GM23248 (cell line): ENCODE data around the gene MED19. TPM values are rescaled to one million over a fixed set of nuclear protein-coding genes. Genes with fewer than 3 reads are reported as not detected.

Source experiments
- DNase-seq: peaks from one replicate; pipeline ENCODE4 v3.0.0-alpha.2; 2015
- H2AFZ ChIP-seq: fragments of 200-600 bp; sonication (generic); 2 replicates; pipeline ENCODE4 v1.6.1; 2016; ENCODE audit warnings: antibody characterized with exemption
- H3F3A ChIP-seq: fragments of 200-600 bp; sonication (generic); 2 replicates; pipeline ENCODE4 v1.6.1; 2016; ENCODE audit warnings: mild to moderate bottlenecking, antibody characterized with exemption, mixed run types; ENCODE audit not compliant: insufficient read depth
- H3K27ac ChIP-seq: fragments of 200-600 bp; sonication (generic); 2 replicates; pipeline ENCODE4 v1.5.1; 2016; ENCODE audit warnings: mild to moderate bottlenecking
- H3K27me3 ChIP-seq: fragments of 200-600 bp; sonication (generic); replicated peaks from 2 replicates; pipeline ENCODE4 v1.6.1; 2016; ENCODE audit warnings: mild to moderate bottlenecking; ENCODE audit not compliant: insufficient read depth
- H3K36me3 ChIP-seq: fragments of 200-600 bp; sonication (generic); 2 replicates; pipeline ENCODE4 v1.6.1; 2016; ENCODE audit warnings: low read depth, mild to moderate bottlenecking
- H3K4me1 ChIP-seq: fragments of 200-600 bp; sonication (generic); 2 replicates; pipeline ENCODE4 v1.6.1; 2016; ENCODE audit warnings: mild to moderate bottlenecking; ENCODE audit not compliant: insufficient read depth
- H3K4me2 ChIP-seq: fragments of 200-600 bp; sonication (generic); one replicate; pipeline ENCODE4 v1.6.1; 2016; ENCODE audit warnings: mild to moderate bottlenecking; ENCODE audit not compliant: unreplicated experiment
- H3K4me3 ChIP-seq: fragments of 200-600 bp; sonication (generic); 2 replicates; pipeline ENCODE4 v1.5.1; 2016; ENCODE audit warnings: mild to moderate bottlenecking
- H3K79me2 ChIP-seq: fragments of 200-600 bp; sonication (generic); 2 replicates; pipeline ENCODE4 v1.6.1; 2016; ENCODE audit warnings: mild to moderate bottlenecking; ENCODE audit not compliant: insufficient read depth
- H3K9ac ChIP-seq: fragments of 200-600 bp; sonication (generic); 2 replicates; pipeline ENCODE4 v1.6.1; 2016; ENCODE audit warnings: mild to moderate bottlenecking
- H3K9me2 ChIP-seq: fragments of 200-600 bp; sonication (generic); 2 replicates; pipeline ENCODE4 v1.6.1; 2016; ENCODE audit warnings: mixed run types, mild to moderate bottlenecking, moderate library complexity; ENCODE audit not compliant: insufficient read depth
- H3K9me3 ChIP-seq: fragments of 200-600 bp; sonication (generic); one replicate; pipeline ENCODE4 v1.6.1; 2017; ENCODE audit warnings: low read depth
- H4K20me1 ChIP-seq: fragments of 200-600 bp; sonication (generic); 2 replicates; pipeline ENCODE4 v1.6.0; 2016; ENCODE audit not compliant: insufficient read depth
- EZH2 ChIP-seq: fragments of 200-600 bp; sonication (generic); IDR thresholded peaks from 2 replicates; pipeline ENCODE4 v1.6.1; 2018; ENCODE audit warnings: antibody characterized with exemption, mild to moderate bottlenecking; ENCODE audit not compliant: insufficient read depth, poor library complexity, severe bottlenecking
- EZH2phosphoT487 ChIP-seq: fragments of 200-600 bp; sonication (generic); IDR thresholded peaks from 2 replicates; pipeline ENCODE4 v1.6.1; 2018; ENCODE audit warnings: antibody characterized with exemption, moderate library complexity, mild to moderate bottlenecking, low read depth; ENCODE audit not compliant: insufficient read depth
- WGBS, 2 experiments: methylation state at CpG; one replicate each; pipeline ENCODE4 v1.1.6; 2015 to 2017; ENCODE audit warnings: low lambda C conversion rate in 2 of 2, low coverage in 1 of 2; ENCODE audit errors: missing lambda C conversion rate in 2 of 2; 5-methylcytosine and 5-hydroxymethylcytosine counted together
- in situ Hi-C: fragments of 300-500 bp; cut with MboI; formaldehyde crosslinking; loops from 2 replicates; pipeline ENCODE4 v1.15.0; 2020
- polyA plus RNA-seq: library from polyadenylated mRNA; unstranded; fragments of >200 nt; fragmentation: Nextera tagmentation; extraction: Ambion mirVana; gene quantifications from 2 replicates; pipeline ENCODE4 v1.2.1, GENCODE V29; 2016
- total RNA-seq: library from RNA; depleted of rRNA; stranded (reverse); fragments of >200 nt; shearing (Covaris generic); gene quantifications from 2 replicates; pipeline ENCODE4 v1.2.3, GENCODE V29; 2014

The MED19 gene
- total and polyA plus RNA-seq, 2 experiments from 2014 or later = 33.4 to 39.6 TPM

DNA sequence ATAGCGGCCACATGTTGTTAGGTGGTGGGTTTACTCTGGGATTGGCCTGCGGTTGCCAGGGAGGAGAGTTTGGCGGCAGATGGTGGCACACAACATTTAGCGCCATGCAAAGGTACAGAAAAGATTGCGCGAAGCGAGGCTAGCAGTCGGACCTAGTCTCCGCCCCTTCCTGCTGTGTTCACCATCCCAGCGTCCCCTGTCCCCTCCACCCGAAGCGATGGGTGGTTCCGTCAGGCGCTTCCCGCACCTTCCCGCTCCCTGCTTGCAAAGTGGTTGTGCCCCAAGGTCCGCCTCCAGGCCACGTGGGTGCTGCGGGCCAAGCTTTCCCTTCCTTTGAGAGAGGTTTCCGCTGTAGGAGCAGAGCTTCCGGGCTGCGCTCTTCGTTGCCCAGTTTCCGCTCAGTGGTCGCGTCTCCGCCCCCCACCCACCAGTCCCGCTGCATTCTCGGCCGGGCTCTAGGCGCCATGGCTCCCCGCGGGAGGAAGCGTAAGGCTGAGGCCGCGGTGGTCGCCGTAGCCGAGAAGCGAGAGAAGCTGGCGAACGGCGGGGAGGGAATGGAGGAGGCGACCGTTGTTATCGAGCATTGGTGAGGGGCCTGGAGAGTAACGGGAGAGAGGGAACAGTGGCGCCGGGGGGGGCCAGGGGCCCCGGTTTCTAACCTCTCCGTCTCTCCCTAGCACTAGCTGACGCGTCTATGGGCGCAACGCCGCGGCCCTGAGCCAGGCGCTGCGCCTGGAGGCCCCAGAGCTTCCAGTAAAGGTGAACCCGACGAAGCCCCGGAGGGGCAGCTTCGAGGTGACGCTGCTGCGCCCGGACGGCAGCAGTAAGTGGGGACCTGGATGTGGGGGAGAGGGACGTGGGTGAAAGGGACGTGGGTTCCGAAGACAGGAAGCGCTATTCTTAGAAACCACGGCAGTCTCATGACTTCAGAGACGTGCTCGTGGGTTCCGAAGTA is 29.4 kb upstream of the MED19 start, which contains the start of gene SELENOH:
TSS of gene SELENOH (plus strand) at position 360 of the 955 bp plus-strand sequence. CDS start at position 465, 105 bp downstream.
- Histone ChIP-seq H3K9ac (peak within 1 kb of the TSS; percentile 93), H3K36me3 (peaks cover 11% of the 10 kb centered on the region), H3K79me2 (peaks cover 42% of the 10 kb centered on the region), H2AFZ (peak within 1 kb of the TSS; percentile 97), H3K27ac (peak within 1 kb of the TSS; percentile 80), H3K9me3 (no peaks in the 10 kb centered on the region), H4K20me1 (no peaks in the 10 kb centered on the region), H3K4me2 (peak within 1 kb of the TSS; percentile 100), H3K4me3 (peak within 1 kb of the TSS; percentile 87), H3K27me3 (no peaks in the 10 kb centered on the region), H3K4me1 (peaks cover 11% of the 10 kb centered on the region), H3K9me2 (no peaks in the 10 kb centered on the region), H3F3A (peaks cover 16% of the 10 kb centered on the region)
- 1% methylated on average over 71 to 75 of the region's 75 CpGs for WGBS, 2 experiments
- in situ Hi-C loops = loop anchor here (10.0 kb wide), 1 partner anchor 773 kb away; no protein-coding TSS in a partner anchor
- peak; percentile 98 for DNase-seq
- no peak for TF ChIP-seq EZH2phosphoT487
- no peak for TF ChIP-seq EZH2

DNA sequence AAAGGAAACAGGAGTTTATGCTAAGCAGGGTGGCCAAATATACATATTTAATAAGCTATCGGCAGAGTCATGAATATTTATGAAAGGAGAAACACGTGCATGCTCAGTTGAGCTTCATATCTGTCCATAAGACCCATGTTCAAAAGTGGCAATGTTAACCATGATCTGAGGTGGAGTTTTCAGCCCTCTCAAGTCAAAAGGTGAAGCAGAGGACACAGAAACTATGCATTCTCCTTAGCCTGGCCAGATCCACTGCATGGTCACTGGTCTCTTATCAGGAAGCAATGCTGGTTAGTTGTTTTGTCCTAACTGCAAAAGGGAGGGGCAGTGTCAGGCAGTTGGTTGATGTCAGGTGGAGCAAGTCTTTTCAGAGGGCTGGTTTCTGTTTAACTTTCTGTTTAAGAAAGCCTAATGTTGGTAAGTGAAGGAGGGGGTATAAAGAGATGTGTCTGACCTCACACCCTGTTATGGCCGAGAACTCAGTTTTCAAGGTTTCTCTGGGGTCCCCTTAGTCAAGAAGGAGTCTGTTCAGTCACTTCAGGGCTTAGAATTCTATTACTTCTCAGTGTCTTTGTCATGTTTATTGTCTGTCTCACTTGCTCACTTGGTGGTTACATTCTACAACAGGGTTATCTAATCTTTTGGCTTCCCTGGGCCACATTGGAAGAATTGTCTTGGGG is 23.7 kb upstream of the MED19 start:
- Histone ChIP-seq H3K9me2 (no peaks in the 10 kb centered on the region), H3F3A (peaks cover 14% of the 10 kb centered on the region), H3K4me3 (no peak overlapping the region), H3K36me3 (no peaks in the 10 kb centered on the region; the same call in 1 of the 2 replicates), H3K4me2 (no peak overlapping the region), H3K4me1 (peaks cover 9% of the 10 kb centered on the region; the same call in 1 of the 2 replicates), H3K27ac (no peak overlapping the region), H3K27me3 (no peaks in the 10 kb centered on the region), H3K79me2 (peaks cover 71% of the 10 kb centered on the region), H2AFZ (no peak overlapping the region), H3K9ac (no peak overlapping the region), H4K20me1 (no peaks in the 10 kb centered on the region), H3K9me3 (no peaks in the 10 kb centered on the region)
- no peak for DNase-seq
- 70 to 74% methylated on average over 3 of the region's 3 CpGs for WGBS, 2 experiments
- in situ Hi-C loops = no loop called here
- TF ChIP-seq EZH2phosphoT487 (no peak), EZH2 (no peak)

DNA sequence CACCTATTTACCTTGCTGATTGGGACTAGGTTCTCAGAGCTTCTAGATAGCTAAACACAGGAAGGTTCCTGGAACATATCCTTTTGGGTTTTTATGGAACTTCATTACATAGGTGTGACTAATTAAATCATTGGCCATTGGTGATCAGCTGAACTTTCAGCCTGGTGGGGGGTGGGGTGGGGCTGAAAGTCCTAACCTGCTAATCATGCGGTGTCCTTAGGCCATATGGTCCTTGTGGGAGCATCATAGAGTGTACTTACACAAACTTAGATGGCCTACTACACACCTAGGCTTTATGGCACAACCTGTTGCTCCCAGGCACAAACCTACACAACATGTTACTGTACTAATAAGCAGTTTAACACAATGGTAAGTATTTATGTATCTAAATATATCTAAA is 20.6 kb upstream of the MED19 start:
- 100% methylated on average over 1 of the region's 1 CpG for WGBS, 2 experiments
- no peaks in the 10 kb centered on the region for H3K27me3 ChIP-seq

DNA sequence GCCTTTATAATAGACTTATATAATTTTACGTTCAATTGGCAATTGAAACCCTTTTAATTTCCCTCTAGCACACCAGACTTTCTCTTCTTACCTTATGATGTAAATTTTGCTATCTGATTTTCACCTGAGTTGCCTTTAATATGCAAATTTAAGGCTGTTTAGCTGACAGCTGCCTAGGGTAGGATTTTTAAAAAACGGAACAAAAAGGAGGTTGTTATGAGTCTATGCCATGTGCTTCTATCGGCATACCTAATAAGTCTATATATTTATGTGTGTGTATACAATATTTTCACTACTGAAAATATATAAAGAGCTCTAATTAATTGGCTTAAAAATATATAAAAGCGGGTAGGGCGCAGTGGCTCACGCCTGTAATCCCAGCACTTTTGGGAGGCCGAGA is 17.5 kb upstream of the MED19 start:
- Histone ChIP-seq H3K27ac (no peak overlapping the region), H3K4me3 (no peak overlapping the region), H3K9ac (no peak overlapping the region), H3K9me3 (no peaks in the 10 kb centered on the region), H3F3A (no peaks in the 10 kb centered on the region; the same call in 1 of the 2 replicates), H2AFZ (no peak overlapping the region), H3K4me2 (no peak overlapping the region), H3K9me2 (no peaks in the 10 kb centered on the region), H3K36me3 (no peaks in the 10 kb centered on the region; the same call in 1 of the 2 replicates), H4K20me1 (no peaks in the 10 kb centered on the region), H3K27me3 (no peaks in the 10 kb centered on the region), H3K79me2 (peaks cover 99% of the 10 kb centered on the region), H3K4me1 (0 out of 2 replicates have a peak, but pooled peaks cover 3% of the 10 kb centered on the region)
- 97 to 98% methylated on average over 7 of the region's 7 CpGs for WGBS, 2 experiments
- DNase-seq = no peak
- TF ChIP-seq EZH2 (no peak), EZH2phosphoT487 (no peak)
- in situ Hi-C loops = no loop called here

More for the DNA sequence above, 20.6 kb upstream of the MED19 start:
- Histone ChIP-seq H3K9me2 (no peaks in the 10 kb centered on the region), H2AFZ (no peak overlapping the region), H3K36me3 (no peaks in the 10 kb centered on the region; the same call in 1 of the 2 replicates), H3K9me3 (no peaks in the 10 kb centered on the region), H4K20me1 (no peaks in the 10 kb centered on the region), H3K4me1 (0 out of 2 replicates have a peak, but pooled peaks cover 3% of the 10 kb centered on the region), H3K9ac (no peak overlapping the region), H3K4me3 (no peak overlapping the region), H3K4me2 (no peak overlapping the region), H3K79me2 (peaks cover 99% of the 10 kb centered on the region), H3K27ac (no peak overlapping the region), H3F3A (no peaks in the 10 kb centered on the region)
- TF ChIP-seq EZH2phosphoT487 (no peak), EZH2 (no peak)
- DNase-seq = no peak
- in situ Hi-C loops = no loop called here
